ENCODE measurements around the gene DNM3.

DNA sequence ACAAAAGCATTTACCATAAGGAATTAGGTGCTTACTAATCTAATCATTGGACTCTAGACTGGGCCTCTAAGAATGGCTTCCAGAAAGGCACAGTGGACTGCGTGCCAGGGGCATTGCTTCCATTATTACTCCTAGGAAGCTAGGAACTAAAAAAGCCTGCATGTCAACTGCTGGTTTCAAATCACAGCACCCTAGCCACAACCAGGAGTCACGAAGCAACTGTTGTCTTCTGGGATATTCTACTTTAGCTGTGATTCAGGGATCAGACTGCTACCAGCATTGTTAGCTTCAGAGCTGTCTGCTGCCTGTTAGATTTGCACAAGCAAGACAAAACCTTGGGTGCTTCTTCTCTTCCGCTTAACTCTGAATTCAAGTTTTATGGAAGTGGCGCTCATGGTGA, 38.3 kb downstream of the DNM3 start:
- TF ChIP-seq, protein P1, sequence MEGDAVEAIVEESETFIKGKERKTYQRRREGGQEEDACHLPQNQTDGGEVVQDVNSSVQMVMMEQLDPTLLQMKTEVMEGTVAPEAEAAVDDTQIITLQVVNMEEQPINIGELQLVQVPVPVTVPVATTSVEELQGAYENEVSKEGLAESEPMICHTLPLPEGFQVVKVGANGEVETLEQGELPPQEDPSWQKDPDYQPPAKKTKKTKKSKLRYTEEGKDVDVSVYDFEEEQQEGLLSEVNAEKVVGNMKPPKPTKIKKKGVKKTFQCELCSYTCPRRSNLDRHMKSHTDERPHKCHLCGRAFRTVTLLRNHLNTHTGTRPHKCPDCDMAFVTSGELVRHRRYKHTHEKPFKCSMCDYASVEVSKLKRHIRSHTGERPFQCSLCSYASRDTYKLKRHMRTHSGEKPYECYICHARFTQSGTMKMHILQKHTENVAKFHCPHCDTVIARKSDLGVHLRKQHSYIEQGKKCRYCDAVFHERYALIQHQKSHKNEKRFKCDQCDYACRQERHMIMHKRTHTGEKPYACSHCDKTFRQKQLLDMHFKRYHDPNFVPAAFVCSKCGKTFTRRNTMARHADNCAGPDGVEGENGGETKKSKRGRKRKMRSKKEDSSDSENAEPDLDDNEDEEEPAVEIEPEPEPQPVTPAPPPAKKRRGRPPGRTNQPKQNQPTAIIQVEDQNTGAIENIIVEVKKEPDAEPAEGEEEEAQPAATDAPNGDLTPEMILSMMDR (IDR thresholded peaks at IDR 0.05; ENCODE audit: low read length), result no peak
- TF ChIP-seq EZH2 (IDR thresholded peaks at IDR 0.05; ENCODE audit: borderline replicate concordance, low read length), result no peak

Data from OCI-LY1 (cell line).